GM21526 (cell line): ENCODE data around the gene PRDM8.

Source experiments
- ATAC-seq: cut with Tn5 transposase; IDR thresholded peaks from one replicate; pipeline ENCODE4 v1.9.1; 2021; ENCODE audit warnings: moderate library complexity; ENCODE audit not compliant: unreplicated experiment, low FRiP score

PRDM8 gene

DNA sequence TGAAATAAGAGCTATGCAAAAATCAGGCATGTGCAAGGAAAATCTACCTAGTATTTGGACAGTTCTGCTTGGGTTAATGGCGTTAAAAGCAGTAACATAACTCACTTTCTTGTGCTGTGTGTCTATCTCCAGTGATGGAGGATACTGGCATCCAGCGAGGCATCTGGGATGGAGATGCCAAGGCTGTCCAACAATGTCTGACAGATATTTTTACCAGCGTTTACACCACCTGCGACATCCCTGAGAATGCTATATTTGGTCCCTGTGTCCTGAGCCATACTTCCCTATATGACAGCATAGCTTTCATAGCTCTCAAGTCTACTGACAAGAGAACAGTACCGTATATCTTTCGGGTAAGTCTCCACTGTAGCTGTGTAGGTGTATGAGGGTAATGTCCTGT is 2.6 kb downstream of the PRDM8 start:
- no peak for ATAC-seq

GRCh38 chr4:80201252-80202151 is 4.2 kb downstream of the PRDM8 start:
- ATAC-seq: no peak

DNA sequence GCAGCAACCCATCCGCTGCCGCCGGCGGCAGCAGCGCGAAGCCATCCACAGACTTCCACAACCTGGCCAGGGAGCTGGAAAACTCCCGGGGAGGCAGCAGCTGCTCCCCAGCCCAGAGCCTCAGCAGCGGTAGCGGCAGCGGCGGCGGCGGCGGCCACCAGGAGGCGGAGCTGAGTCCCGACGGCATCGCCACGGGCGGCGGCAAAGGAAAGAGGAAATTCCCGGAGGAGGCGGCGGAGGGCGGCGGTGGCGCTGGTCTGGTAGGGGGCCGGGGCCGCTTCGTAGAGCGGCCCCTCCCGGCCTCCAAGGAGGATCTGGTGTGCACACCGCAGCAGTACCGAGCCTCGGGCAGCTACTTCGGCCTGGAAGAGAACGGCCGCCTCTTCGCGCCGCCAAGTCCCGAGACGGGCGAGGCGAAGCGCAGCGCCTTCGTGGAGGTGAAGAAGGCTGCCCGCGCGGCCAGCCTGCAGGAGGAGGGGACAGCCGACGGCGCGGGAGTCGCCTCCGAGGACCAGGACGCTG is 4.9 kb downstream of the PRDM8 start:
- ATAC-seq: peak; percentile 77

- peak; percentile 41 for ATAC-seq
Observed at GRCh38 chr4:80202741-80203553, 5.6 kb downstream of the PRDM8 start.

DNA sequence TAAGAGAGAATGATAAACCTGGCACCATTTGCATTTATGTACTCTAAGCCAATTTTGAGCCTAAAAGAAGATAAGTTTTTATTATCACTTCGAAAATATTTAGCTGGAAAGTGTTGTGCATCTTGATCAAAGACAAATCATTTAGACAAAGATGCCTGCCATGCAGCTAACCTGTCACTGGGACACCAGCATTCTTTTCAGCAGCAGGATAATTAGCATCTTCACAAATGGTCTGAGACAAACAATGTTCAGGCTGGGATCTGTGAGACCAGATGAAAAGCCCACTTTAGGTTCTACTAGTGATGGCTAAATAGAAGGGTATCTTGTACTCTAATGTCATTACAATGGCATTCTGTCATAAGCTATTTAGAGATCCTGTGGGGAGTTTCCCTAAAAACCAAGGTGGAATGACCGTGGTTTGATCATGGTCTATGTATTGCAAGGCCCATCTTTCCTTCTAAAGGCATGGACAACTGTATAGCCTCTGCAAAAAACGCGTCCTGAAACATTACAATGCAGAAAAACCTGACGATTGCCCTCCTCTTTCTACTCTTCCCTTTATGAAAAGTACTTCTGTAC is 7.2 kb downstream of the PRDM8 start:
- no peak for ATAC-seq

DNA sequence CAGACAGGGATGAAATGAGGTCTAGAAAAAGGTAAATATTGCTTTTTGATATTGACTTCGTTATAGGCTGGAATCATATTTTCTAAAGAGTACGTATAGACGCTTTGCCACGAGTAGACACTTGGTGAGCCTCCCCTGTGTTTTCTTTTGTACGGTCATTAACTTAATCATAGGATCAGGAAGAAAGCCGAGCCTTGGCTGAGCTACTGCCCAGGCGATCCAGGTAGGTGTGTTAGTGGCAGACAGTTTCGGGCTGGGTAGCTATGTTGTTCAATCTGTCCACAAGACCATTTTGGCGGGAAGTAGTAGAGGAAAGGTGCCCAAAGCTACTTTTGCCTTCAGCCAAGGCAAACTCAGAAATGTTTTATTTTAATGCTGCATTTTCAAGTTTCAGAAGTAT is 8.8 kb downstream of the PRDM8 start:
- ATAC-seq: no peak

- ATAC-seq: no peak
Observed at GRCh38 chr4:80206521-80207171, 9.3 kb downstream of the PRDM8 start.

DNA sequence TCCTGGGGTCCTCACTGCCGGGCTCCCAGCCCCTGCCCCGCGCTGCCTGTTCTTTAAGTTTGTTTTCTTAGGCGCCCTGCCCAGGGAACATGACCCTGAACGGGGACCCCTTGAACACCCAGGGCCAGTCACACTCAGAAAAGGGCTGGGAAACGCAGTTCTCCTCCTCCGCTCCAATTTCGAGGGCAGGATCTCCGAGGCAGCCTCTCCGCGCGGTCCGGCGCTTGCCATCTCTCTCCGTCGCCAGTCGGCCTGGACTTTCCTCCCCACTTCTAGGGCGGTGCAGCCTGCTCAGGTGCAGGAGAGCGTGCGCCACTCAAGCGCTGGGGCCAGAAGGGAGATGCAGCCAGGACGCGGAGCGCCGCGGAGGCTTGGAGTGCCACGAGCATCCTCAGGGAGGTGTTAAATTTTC is 9.9 kb downstream of the PRDM8 start:
- ATAC-seq: no peak

DNA sequence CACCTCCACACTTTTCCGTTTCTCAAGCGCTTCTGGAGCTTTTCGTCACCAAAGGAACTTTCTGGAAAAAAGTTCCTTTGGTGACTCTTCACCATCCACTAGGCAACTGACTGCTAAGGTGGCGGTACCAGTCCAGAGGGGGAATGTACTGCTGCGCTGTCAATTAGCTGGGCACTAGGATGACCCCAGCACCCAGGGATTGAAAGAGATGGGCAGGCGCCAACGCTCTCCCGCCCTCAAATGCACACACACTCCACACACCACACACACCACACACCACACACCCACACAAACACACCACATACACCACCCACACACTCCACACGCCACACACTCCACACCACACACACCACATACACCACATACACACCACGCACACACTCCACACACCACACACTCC is 10.4 kb downstream of the PRDM8 start:
- ATAC-seq: no peak

DNA sequence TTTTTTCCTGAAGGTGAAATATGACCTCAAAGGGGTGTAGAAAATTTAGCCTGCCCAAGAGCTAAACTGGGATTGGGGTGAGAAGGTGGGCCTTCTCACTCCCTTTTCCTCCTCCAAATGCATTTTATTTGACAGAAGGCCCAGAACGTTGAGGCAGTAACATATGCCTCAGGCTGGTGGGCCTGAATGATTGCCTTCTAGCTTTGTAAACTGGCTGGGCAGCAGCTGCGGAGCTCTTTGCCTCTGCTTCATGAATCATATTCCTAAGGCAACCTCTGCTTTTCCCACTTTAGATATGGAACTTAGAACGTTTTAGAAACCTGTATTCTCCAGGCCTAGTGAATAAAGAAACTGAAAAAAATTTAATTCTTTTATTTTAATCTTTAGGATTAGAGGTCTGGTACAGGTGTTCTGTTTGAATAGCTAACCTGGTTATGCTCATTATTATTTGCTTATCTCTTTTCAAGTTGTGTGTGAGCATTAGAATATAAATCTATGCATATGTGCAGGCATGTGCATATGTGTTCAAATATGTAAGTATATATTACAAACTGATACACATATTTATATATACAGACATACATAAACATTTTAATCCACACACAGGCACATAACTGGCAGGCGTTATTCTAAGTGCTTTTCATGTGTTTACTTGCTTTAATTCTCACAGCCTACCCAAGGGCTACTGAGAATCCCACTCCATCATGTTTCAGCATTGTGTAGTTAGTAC is 11.5 kb downstream of the PRDM8 start:
- ATAC-seq: no peak

DNA sequence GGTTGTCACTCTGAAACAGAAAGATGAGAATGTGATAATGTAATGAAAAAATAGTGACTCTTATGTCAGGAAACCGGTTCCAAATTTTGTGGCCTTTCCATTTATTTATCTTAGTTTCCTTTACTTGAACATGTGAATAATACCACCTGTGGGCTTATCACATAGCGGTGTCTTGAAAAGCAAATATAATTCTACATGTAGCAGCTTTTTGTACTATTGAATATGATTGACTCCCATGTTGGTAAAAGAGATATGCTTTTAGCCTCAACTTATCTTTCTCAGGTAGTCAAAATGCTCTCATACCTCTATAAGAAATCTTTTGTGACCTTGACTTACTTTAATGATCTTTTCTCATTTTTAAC is 12.0 kb downstream of the PRDM8 start:
- no peak for ATAC-seq

DNA sequence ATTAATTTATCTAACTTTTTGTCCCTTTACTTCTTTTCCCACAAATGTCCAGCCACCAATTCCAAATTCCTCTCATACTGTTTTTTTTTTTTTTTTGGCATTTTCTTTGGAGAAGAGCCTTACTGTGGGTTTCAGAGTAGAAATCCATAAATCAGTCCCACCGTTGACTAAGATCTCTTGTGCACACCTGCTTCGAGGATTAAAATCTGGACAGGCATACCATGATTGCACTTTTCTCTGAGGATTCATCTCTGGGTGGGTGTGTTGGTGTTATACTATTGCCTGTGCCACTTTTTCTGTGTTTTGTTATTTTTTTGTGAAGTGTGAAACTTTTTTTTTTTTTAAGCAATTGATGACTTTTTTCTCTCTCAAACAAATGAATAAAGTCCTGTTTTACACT is 13.2 kb downstream of the PRDM8 start:
- ATAC-seq: no peak

DNA sequence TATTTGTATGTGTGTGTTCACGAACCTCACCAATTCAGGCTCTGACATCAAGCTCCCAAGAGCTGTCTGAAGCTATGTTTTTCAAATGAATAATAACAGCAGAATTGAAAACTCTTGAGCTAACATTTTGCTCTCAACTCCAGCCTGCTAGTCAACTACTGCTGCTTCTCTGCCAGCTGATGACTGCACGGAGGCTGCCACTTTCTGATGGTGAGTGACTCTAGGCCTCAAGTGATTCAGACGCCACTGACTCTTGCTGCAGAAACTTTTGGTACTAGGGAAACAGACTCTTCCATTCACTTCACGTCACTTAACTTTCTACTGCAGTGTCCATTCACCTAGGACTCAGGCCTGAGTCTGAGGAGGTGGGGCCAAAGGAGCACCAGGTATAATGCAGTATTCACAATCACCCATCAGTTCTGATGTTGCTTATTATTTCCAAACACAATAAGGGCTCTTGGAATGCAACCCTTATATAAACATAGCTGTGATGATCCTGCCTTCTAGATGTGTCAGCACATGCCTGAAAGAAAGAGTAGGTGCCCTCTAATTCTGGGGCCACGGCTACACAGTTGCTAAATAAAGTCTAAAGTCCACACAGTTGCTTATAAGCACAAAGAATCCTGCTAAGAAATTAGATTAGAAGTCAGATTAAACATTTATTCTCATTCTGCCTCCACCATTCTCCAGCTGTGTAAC is 16.0 kb downstream of the PRDM8 start:
- ATAC-seq: no peak

DNA sequence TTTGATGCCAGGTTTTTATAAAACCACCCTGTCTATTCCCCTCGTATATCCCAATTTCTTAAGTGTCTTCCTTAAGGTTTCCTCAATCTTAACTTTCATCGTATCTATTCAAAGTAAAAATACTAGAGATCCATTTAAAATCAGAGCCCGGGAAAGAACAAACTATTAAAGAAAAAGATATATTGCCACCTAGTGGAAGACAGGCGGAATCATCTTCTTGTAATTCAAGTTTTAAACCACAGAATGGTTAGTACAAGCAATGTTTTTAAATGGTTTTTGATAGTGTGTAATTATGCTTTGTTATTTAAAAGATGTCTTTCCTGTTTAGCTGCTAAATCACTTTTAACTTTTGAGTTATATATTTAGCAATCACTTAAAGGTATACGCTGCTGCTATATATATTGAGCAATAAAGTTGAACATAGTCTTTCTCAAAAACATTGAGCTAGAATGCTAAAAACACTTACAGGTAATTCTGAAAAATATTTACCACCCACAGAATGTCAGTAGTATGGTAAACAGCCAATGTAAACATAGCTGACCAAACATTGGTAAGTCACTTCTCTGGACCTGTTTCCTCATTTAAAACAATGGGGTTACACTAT is 18.2 kb downstream of the PRDM8 start:
- ATAC-seq: no peak

DNA sequence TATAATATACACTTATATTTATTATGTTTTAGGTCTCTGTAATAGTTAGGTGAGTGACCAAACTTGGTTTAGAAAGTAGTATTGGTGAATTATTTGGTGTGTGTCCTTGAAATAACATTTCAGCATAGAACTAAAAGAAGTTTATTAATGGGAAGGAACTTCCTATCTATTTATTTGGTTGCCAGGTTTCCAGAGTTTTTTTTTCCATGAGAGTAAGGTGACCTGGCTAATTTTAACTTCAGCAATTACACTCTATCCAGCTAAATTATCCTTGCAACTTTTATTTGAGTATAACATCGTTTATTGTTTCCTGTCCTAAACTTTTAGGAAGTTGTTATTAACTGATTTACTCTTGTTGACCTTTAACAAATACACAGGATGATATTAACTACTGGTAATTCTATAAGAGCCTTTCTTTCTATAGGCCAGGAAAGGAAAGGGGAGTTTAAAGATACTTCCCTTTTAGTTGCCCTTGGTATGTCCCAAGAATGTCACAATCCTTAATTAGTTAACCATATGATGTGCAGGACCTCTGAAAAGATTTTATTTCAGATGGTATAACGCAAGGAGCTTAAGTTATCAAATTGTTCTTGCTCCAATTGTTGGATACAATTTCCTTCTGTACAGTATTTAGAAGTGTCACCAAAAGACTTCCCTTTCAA is 18.9 kb downstream of the PRDM8 start:
- no peak for ATAC-seq

- no peak for ATAC-seq
Observed at GRCh38 chr4:80219301-80220025, 22.2 kb downstream of the PRDM8 start.

- ATAC-seq: no peak
Observed at GRCh38 chr4:80220711-80221110, 23.4 kb downstream of the PRDM8 start.

DNA sequence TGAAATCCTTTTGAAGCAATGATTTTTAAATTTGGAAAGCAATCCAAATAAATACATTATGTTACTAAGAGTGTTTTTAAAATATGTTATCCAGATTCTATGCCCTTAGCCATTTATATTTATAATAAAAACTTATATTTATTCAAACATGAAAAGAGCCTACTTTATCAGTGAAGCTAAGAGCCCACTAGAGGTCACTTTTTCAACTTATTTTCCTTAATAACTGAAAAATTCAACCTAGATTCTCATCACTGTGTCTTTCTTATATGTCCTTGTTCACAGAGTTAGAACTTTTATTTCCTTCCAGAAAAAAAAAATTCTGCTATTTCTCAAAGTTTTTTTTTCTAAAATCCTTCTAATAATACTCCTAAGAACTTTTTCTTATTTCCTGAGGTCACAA is 23.9 kb downstream of the PRDM8 start:
- ATAC-seq: no peak
